Activated naive CD4-positive, alpha-beta T cell treated with anti-CD3 and anti-CD28 coated beads, Interleukin-2, amount 10 ng/mL, durations not matched to agents 7 days and 5 days (primary cell): ENCODE measurements around the gene SULT1A4.
"Not testable (repeated sequence)": the region's sequence is repeated elsewhere in the genome, so short reads cannot be mapped to it uniquely, and the experiment has no call there.

ENCODE experiments used
- CTCF ChIA-PET: fragments of 350-600 bp; sonication (Branson Sonifier 250); formaldehyde crosslinking; loops from one replicate; lab custom pipeline; 2021; ENCODE audit warnings: antibody characterized with exemption; lab: Charles Lee
- DNase-seq: peaks from one replicate; pipeline ENCODE4 v3.0.0-alpha.2; 2020
- H3K27ac Mint-ChIP-seq: one replicate; pipeline ENCODE4 v1.8.0; 2021; ENCODE audit warnings: mild to moderate bottlenecking, moderate library complexity, mixed read lengths
- H3K27me3 Mint-ChIP-seq: one replicate; pipeline ENCODE4 v1.8.0; 2021; ENCODE audit warnings: mild to moderate bottlenecking, mixed read lengths
- H3K36me3 Mint-ChIP-seq: one replicate; pipeline ENCODE4 v1.8.0; 2021; ENCODE audit warnings: mixed read lengths
- H3K4me1 Mint-ChIP-seq: one replicate; pipeline ENCODE4 v1.8.0; 2021; ENCODE audit warnings: mixed read lengths
- H3K4me3 Mint-ChIP-seq: one replicate; pipeline ENCODE4 v1.8.0; 2021; ENCODE audit warnings: mild to moderate bottlenecking, moderate library complexity, mixed read lengths
- H3K9me3 Mint-ChIP-seq: one replicate; pipeline ENCODE4 v1.8.0; 2021; ENCODE audit warnings: mixed read lengths

The SULT1A4 gene

DNA sequence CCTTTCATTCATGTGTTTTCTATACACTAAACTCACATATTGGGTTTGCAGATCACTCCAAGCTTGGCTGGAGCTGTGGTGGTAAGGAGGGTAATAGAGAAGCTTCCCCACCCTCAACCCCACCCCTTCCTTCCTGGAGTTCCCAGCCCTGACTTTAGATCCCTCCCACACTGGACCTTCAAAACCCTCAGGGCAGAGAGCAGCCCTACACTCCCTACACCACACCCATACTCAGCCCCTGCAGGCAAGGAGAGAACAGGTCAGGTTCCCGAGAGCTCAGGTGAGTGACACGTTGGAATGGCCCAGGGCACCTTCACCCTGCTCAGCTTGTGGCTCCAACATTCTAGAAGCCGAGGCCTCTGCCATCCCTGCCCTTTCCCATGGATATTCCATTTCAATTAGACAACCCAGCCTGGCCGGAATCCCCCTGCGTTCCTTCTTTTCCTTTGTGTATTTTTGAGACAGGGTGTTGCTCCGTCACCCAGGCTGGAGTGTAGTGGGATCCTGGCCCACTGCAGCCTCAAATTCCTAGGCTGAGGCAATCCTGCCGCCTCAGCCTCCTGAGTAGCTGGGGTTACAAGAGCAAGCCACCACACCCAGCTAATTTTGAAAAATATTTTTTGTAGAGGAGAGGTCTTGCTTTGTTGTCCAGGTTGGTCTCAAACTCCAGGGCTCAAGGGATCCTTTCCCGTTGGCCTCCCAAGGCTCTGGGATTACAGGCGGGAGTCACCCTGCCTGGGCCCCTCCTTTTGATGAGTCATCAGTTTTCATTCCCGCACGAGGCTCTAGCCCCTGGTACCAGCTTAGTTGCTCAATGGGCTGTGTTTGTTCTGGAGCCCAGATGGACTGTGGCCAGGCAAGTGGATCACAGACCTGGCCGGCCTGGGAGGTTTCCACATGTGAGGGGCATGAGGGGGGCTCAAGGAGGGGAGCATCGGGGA is at the start of gene SULT1A4:
TSS of gene SULT1A4 (plus strand) at position 208 of the 941 bp plus-strand sequence. CDS start 1,473 bp downstream, outside the sequence.
- DNase-seq, H3K4me3 Mint-ChIP-seq, H3K4me1 Mint-ChIP-seq, H3K36me3 Mint-ChIP-seq, H3K9me3 Mint-ChIP-seq, H3K27me3 Mint-ChIP-seq, H3K27ac Mint-ChIP-seq, CTCF ChIA-PET: not testable (repeated sequence)

DNA sequence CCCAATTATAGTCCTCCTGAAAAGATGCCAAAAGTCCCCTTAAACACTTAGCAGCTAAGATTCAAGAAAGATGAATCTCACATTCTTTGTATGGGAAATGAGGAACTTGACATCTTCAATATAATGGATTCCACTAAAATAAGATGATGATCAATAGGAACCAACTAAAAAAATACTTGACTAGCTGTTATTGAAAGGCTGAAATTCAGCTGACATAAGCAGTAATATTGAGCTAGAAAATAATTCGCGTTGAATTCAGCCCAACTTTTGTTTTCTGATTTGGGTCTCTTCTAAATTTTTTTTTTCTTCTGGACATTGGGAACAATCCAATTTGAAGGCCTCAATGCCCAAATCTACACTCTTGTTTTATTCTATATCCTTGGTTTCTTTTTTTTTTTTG is 36.1 kb upstream of the SULT1A4 start:
- peaks cover 16% of the 10 kb centered on the region for H3K36me3 Mint-ChIP-seq
- H3K4me1 Mint-ChIP-seq, H3K27ac Mint-ChIP-seq, H3K27me3 Mint-ChIP-seq, H3K4me3 Mint-ChIP-seq, DNase-seq, CTCF ChIA-PET, H3K9me3 Mint-ChIP-seq: not testable (repeated sequence)

DNA sequence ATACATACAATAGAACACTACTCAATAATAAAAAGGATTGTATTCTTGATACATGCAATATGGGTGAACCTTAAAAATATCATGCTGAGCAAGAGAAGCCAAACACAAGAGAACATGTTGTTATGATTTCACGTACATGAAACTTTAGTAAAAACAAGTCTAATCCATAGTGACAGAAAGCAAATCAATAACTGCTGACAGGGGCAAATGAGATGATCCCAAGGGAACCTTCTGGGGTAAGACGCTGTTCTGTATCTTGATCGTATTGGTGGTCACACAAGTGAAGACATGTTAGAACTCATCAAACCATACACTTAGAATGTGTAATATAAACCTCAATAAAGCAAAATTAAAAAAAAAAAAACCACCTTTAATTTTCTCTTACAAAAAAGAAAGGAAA is 34.3 kb upstream of the SULT1A4 start:
- peaks cover 12% of the 10 kb centered on the region for H3K4me1 Mint-ChIP-seq

DNA sequence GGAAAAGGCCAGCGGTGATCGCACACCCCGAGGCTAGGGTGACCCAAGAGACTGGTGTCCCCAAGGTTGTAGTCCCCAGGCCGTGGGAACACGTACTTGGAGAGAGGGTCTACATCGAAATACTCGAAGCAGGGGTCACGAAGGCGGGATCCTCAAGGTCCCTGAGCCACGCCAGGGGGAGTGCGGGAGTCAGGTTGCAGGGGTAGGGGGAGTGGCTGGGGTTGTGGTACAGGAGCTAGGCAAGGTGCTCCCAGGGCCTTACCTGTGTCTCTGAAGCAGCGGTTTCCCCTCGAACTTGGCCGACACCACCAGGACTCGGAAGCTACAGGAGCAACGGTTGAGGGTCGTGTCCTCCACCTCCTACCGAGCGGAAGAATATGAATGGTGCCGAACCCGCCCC is 6.0 kb upstream of the SULT1A4 start:
- DNase-seq, H3K27me3 Mint-ChIP-seq, H3K4me1 Mint-ChIP-seq, H3K27ac Mint-ChIP-seq, H3K4me3 Mint-ChIP-seq, H3K36me3 Mint-ChIP-seq, CTCF ChIA-PET, H3K9me3 Mint-ChIP-seq: not testable (repeated sequence)

More for the DNA sequence above, 34.3 kb upstream of the SULT1A4 start:
- H3K9me3 Mint-ChIP-seq, DNase-seq, H3K4me3 Mint-ChIP-seq, H3K27me3 Mint-ChIP-seq, H3K27ac Mint-ChIP-seq, CTCF ChIA-PET: not testable (repeated sequence)
- H3K36me3 Mint-ChIP-seq, result peaks cover 18% of the 10 kb centered on the region

DNA sequence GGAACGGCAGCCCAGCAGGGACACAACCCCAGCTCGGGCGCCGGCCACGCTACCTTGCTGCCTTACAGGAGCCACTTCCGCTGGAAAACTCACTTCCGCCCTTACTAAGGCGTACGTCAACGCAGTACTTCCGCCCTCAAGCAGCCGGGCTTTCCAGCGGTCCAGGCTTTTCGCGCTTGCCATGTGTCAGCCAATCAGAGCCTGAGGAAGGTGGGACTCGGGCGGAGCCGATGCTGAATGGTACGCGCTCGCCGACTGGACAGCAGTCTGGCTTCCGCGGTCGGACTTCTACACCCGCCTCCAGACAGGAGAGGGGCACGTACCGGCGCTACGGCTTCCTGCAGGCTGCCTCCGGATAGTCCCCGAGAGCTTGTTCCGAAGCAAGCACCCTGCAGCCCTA is 5.4 kb upstream of the SULT1A4 start, which contains the start of the genes BOLA2 and SLX1B:
TSS of gene BOLA2 (minus strand) at position 83 of the 400 bp plus-strand sequence. CDS start 98 bp downstream, outside the sequence.
TSS of gene SLX1B (plus strand) at position 265 of the 400 bp plus-strand sequence.
- H3K36me3 Mint-ChIP-seq, H3K9me3 Mint-ChIP-seq, DNase-seq, H3K27ac Mint-ChIP-seq, CTCF ChIA-PET, H3K4me1 Mint-ChIP-seq, H3K27me3 Mint-ChIP-seq, H3K4me3 Mint-ChIP-seq: not testable (repeated sequence)

DNA sequence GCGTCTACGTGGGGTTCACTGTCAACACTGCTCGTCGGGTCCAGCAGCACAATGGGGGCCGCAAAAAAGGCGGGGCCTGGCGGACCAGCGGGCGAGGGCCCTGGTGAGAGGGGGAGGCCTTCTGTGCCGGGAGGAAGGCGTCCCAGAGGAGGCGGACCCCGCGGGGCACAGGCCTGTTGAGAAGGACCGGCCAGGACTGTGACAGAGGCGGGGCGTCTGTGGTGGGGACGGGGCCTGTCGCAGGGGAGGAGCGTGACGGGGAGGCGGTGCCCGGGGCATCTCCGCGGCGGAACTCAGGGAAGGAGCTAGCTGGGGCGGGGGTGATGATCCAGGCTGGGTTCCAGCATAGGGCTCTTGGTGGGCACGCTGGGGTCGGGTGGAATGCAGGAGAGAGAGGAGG is 4.9 kb upstream of the SULT1A4 start:
- H3K9me3 Mint-ChIP-seq, H3K36me3 Mint-ChIP-seq, CTCF ChIA-PET, H3K4me1 Mint-ChIP-seq, H3K27ac Mint-ChIP-seq, H3K27me3 Mint-ChIP-seq, H3K4me3 Mint-ChIP-seq, DNase-seq: not testable (repeated sequence)

DNA sequence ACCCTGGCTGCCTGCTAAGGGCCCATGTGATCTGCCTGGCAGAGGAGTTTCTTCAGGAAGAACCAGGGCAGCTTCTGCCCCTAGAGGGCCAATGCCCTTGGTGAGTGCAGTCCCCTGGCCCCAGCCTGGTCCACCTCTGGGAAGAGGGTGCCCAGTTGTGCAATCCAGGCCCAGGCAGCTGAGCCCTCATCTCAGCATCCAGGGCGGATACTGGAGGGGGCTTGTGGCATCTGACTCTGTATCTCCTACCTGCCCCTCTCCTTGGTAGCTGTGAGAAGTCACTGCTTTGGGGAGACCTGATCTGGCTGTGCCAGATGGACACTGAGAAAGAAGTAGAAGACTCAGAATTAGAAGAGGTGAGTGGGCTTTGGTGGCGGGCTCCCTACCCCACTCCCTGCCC is 2.1 kb upstream of the SULT1A4 start:
- CTCF ChIA-PET, H3K36me3 Mint-ChIP-seq, DNase-seq, H3K4me3 Mint-ChIP-seq, H3K27me3 Mint-ChIP-seq, H3K9me3 Mint-ChIP-seq, H3K27ac Mint-ChIP-seq, H3K4me1 Mint-ChIP-seq: not testable (repeated sequence)

DNA sequence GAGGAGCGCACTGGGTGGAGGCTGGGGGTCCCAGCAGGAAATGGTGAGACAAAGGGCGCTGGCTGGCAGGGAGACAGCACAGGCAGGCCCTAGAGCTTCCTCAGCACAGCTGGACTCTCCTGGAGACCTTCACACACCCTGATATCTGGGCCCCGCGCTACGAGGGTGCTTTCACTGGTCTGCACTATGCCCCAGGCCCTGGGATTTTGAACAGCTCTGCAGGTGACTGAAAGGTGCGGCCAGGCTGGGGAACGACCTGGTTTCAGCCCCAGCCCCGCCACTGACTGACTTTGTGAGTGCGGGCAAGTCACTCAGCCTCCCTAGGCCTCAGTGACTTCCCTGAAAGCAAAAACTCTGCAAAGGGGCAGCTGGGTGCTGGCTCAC is 926 bp downstream of the SULT1A4 start:
- H3K4me1 Mint-ChIP-seq, H3K9me3 Mint-ChIP-seq, CTCF ChIA-PET, H3K36me3 Mint-ChIP-seq, H3K27me3 Mint-ChIP-seq, H3K27ac Mint-ChIP-seq, H3K4me3 Mint-ChIP-seq, DNase-seq: not testable (repeated sequence)

DNA sequence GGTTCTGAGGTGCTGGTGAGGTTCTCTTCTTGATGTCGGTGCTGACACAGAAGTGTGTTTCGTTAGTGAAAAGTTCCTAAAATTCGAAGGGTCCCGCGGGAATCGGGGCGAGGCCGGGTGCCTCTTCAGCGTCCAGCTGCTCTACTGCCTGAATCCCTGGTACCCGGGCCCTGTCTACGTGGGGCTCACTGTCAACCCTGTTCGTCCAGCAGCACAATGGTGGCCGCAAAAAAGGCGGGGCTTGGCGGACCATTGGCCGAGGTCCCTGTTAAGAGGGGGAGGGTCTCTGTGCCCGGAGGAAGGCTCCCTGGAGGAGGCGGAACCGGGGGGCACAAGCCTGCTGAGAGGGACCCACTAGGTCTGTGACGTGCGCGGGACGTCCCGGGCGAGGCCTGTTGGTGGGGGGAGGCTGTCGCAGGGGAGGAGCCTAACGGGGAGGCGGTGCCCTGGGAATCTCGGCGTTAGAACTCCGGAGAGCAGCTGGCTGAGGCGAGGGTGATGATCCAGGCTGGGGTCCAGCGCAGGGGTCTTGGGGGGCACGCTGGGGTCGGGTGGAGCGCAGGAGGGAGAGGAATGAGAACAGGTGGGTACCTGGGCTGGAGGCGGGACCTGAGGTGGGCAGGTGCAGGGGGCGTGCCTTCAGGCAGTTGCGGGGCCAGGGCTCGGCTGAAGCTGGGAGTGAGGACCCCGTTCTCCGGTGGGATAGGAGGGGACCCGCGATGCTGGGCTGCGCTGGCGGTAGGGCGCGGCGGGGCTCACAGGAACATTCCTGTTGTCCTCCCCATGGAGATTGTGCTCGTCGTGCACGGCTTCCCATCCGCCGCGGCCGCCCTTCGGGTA is 6.5 kb downstream of the SULT1A4 start:
- H3K27ac Mint-ChIP-seq, H3K27me3 Mint-ChIP-seq, H3K4me3 Mint-ChIP-seq, CTCF ChIA-PET, H3K4me1 Mint-ChIP-seq, H3K9me3 Mint-ChIP-seq, H3K36me3 Mint-ChIP-seq: not testable (repeated sequence)
- DNase-seq, result peak; percentile 7

DNA sequence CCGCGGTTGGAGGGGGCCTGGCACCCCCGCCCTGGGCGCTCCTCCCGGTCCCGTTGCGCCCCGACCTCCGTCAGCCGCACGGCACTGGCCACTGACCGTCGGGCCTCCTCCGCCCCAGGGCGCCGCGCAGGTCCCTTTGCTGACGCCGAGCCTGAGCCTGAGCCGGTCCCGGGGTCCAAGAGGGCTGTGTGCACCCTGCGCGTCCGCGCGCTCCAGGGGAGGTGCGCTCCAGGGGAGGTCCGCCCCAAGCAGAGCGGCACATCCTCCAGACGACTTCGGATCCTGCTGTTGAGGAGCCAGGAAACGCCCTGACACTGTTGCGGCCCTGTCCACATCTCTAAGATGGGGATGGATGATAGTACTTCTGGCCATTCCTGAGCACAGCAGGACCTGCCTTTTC is 7.2 kb downstream of the SULT1A4 start:
- H3K4me1 Mint-ChIP-seq, H3K27me3 Mint-ChIP-seq, CTCF ChIA-PET, DNase-seq, H3K27ac Mint-ChIP-seq, H3K9me3 Mint-ChIP-seq, H3K36me3 Mint-ChIP-seq, H3K4me3 Mint-ChIP-seq: not testable (repeated sequence)

DNA sequence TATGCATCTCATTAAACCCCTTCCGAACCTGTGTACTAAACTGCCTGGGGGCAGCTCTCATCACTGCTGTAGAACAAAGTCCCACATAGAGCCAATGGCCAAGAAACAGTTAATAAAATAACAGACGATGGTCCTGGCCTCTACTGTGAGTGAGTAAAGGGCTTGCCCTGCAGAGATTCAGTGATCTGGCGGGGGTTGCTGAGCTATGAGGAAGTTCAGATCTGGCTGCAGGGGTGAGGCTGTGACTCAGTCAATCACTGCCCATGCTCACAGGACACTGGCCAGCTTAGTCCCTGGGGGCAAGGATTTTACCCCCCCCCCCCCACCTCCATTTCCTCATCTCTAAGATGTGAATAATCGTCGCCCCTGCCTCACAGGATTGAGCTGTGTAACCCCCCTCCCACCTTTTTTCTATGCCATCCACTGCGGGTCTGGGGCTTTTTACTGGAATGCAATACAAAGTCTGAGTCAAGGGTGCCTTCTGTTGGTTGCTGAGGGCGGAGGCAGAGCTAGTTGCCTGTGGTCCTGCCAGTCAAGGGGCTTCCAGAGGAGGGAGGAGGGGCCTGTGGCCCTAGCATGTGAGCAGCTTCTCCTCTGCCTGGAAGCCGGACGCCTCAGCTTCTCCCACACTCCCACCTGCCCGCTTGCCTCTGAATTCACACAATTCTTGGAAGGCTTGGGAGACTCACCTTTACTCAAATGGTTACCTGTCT is 8.1 kb downstream of the SULT1A4 start:
- H3K4me1 Mint-ChIP-seq, H3K4me3 Mint-ChIP-seq, H3K9me3 Mint-ChIP-seq, DNase-seq, CTCF ChIA-PET, H3K36me3 Mint-ChIP-seq, H3K27me3 Mint-ChIP-seq, H3K27ac Mint-ChIP-seq: not testable (repeated sequence)

DNA sequence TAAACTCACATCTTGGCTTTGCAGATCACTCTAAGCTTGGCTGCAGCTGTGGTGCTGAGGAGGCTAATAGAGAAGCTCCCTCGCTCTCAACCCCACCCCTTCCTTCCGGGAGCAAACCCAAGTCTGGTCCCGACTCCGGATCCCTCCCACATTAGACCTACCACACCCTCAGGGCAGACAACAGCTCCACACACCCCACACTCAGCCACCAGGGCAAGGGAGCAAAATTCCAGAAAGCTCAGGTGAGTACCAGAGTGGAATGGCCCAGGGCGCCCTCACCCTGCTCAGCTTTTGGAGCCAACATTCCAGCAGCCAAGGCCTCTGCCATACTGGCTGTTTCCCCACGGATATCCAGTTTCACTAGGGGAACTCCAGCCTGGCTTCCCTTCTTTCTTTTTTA is 9.9 kb downstream of the SULT1A4 start:
- H3K27me3 Mint-ChIP-seq, CTCF ChIA-PET, H3K27ac Mint-ChIP-seq, H3K36me3 Mint-ChIP-seq, H3K9me3 Mint-ChIP-seq, H3K4me1 Mint-ChIP-seq: not testable (repeated sequence)
- DNase-seq, result peak; percentile 47
- peak overlapping the region; percentile 10 for H3K4me3 Mint-ChIP-seq

DNA sequence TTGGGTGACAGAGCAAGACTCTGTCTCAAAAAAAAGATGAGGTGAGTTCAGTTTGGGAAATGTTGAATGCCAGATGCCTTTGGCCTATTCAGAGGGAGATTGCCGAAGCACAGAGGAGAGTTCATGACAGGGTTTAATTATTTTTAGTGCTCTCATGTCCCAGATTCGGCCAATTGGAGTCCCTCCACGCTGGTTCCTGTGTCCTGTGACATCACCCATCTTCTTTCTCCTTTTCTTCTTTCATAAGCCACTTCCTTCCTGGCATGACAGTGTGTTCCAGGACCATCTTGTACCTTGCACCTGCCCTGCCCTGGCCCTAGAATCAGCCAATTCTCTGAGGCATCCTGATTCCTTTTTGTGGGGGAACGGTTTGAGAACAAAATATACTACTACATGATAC is 12.4 kb downstream of the SULT1A4 start:
- H3K27ac Mint-ChIP-seq, H3K27me3 Mint-ChIP-seq, H3K4me3 Mint-ChIP-seq, H3K4me1 Mint-ChIP-seq, H3K9me3 Mint-ChIP-seq, H3K36me3 Mint-ChIP-seq, CTCF ChIA-PET, DNase-seq: not testable (repeated sequence)

DNA sequence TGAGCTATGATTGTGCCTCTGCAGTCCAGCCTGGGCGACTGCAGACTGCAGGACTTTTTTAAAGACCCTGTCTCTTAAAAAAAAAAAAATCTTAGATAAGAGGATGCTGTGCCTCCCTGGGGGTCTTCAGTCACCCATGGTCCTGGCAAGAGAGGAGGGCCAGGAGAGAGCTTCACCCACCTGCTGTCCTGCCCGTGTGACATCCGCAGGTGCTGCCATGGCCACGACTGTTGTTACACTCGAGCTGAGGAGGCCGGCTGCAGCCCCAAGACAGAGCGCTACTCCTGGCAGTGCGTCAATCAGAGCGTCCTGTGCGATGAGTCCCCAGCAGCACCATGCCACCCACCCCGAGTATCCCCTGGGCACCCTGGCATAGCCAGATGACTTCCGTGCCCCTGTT is 22.6 kb downstream of the SULT1A4 start:
- H3K4me1 Mint-ChIP-seq, H3K9me3 Mint-ChIP-seq, H3K27me3 Mint-ChIP-seq, H3K36me3 Mint-ChIP-seq, CTCF ChIA-PET, H3K4me3 Mint-ChIP-seq, H3K27ac Mint-ChIP-seq, DNase-seq: not testable (repeated sequence)
